ENCODE data around the gene ZMYND19.

The ZMYND19 gene

GRCh38 chr9:137550231-137550621 lies 40.1 kb downstream of the ZMYND19 start, which contains the start of gene PNPLA7:
TSS of gene PNPLA7 (minus strand) at chr9:137550402. CDS start at chr9:137550197, 205 bp downstream.
- Histone ChIP-seq H2BK12ac (ENCODE audit: low read length in 2 of 2) (peak within 1 kb of the TSS; percentile 38 to 92), H3K4ac (ENCODE audit: low read depth in 1 of 2, low read length in 2 of 2) (peak within 1 kb of the TSS; percentile 79 to 89), H2BK15ac (ENCODE audit: low read depth, poor library complexity, severe bottlenecking) (peak within 1 kb of the TSS; percentile 63), H2BK5ac (ENCODE audit: low read depth, low read length, poor library complexity, severe bottlenecking) (peak within 1 kb of the TSS; percentile 1), H3K4me1 (ENCODE audit: control insufficient read depth, insufficient read depth, low read depth, low read length) (peaks cover 15% of the 10 kb centered on the region), H3K4me3 (ENCODE audit: insufficient read depth in 1 of 2, low read depth in 1 of 2, low read length in 2 of 2) (peak within 1 kb of the TSS; percentile 69 to 74), H3K9me3 (ENCODE audit: control insufficient read depth, low read length) (no peaks in the 10 kb centered on the region), H2AK5ac (ENCODE audit: low read length, severe bottlenecking) (no peak within 1 kb of the TSS), H3K79me1 (replicated peaks; ENCODE audit: low read length, poor library complexity, severe bottlenecking) (peaks cover 5% of the 10 kb centered on the region), H4K8ac (ENCODE audit: low read length) (peak within 1 kb of the TSS; percentile 90), H3K18ac (ENCODE audit: low read depth in 1 of 2, low read length in 2 of 2) (peak within 1 kb of the TSS; percentile 84), H3K23ac (ENCODE audit: low read length in 2 of 2) (no peak within 1 kb of the TSS), H3K27ac (ENCODE audit: low read length, poor library complexity, severe bottlenecking) (no peak within 1 kb of the TSS), H2AFZ (ENCODE audit: low read depth, low read length) (peak within 1 kb of the TSS; percentile 46), H3K36me3 (ENCODE audit: control insufficient read depth in 1 of 2, insufficient read depth in 2 of 2, low read depth in 1 of 2, low read length in 2 of 2) (peaks cover 12 to 32% of the 10 kb centered on the region in 2 experiments), H3K27me3 (ENCODE audit: control insufficient read depth in 1 of 2, insufficient read depth in 1 of 2, low read length in 2 of 2) (no peaks in the 10 kb centered on the region), H3K9ac (ENCODE audit: low read length) (peak within 1 kb of the TSS; percentile 78), H3K14ac (ENCODE audit: low read length in 2 of 2) (peak within 1 kb of the TSS in 1 of 2 experiments; percentile 89), H3K4me2 (ENCODE audit: low read length, poor library complexity, severe bottlenecking) (peak within 1 kb of the TSS; percentile 95), H4K91ac (ENCODE audit: low read length) (peak within 1 kb of the TSS; percentile 92), H2BK120ac (ENCODE audit: low read depth, low read length) (peak within 1 kb of the TSS; percentile 92)
- peak; percentile 90 for DNase-seq
- WGBS: 11% methylated on average over 13 of the region's 13 CpGs

DNA sequence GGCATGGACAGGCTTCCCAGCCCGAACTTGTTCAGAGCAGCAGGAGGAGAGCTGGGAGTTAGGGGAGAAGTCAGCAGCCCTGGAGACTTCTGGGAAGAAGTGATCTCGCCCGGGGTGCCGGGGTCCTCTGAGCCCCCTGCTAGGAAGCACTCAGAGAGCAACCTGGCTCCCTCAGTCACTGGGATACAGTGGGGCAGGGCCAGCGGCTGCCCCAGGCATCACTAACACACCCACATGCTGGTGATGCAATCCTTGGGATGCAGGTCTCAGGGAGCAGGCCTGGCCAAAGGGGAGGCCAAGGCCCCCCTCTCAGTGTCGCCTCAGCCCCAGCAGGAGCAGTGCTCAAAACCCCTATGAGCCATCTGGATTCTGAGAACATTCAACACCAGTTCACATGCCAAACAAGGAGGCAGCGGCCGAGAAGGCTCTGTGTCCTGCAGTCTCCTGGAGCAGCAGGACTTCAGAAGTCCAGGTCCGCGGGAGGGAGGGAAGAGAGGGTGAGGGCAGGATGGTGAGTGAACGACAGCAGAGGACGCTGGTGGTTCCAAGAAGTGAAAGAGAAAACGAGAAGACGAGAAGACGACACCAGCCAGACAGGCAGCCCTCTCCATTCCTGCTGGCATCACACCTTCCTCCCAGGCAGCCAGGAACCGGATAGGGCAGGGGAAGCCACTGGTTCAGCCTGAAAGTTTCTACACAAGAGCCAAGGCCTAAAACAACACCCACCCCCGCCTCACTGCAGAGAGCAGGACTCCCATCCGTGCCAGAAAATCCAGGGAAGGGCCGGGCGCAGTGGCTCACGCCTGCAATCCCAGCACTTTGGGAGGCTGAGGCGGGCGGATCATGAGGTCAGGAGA lies 42.4 kb downstream of the ZMYND19 start:
- Histone ChIP-seq H3K27ac (ENCODE audit: low read length, poor library complexity, severe bottlenecking) (no peak overlapping the region), H3K79me1 (replicated peaks; ENCODE audit: low read length, poor library complexity, severe bottlenecking) (no peaks in the 10 kb centered on the region), H3K4me3 (ENCODE audit: insufficient read depth in 1 of 2, low read depth in 1 of 2, low read length in 2 of 2) (no peak overlapping the region), H2BK12ac (ENCODE audit: low read length in 2 of 2) (no peak overlapping the region), H2BK120ac (ENCODE audit: low read depth, low read length) (no peak overlapping the region), H2AFZ (ENCODE audit: low read depth, low read length) (no peak overlapping the region), H3K36me3 (ENCODE audit: control insufficient read depth in 1 of 2, insufficient read depth in 2 of 2, low read depth in 1 of 2, low read length in 2 of 2) (peaks cover 0 to 22% of the 10 kb centered on the region in 2 experiments), H2BK5ac (ENCODE audit: low read depth, low read length, poor library complexity, severe bottlenecking) (no peak overlapping the region), H2BK15ac (ENCODE audit: low read depth, poor library complexity, severe bottlenecking) (no peak overlapping the region), H3K4me1 (ENCODE audit: control insufficient read depth, insufficient read depth, low read depth, low read length) (peaks cover 15% of the 10 kb centered on the region), H2AK5ac (ENCODE audit: low read length, severe bottlenecking) (no peak overlapping the region), H4K8ac (ENCODE audit: low read length) (no peak overlapping the region), H3K9me3 (ENCODE audit: control insufficient read depth, low read length) (no peaks in the 10 kb centered on the region), H3K9ac (ENCODE audit: low read length) (no peak overlapping the region), H3K4me2 (ENCODE audit: low read length, poor library complexity, severe bottlenecking) (no peak overlapping the region), H3K23ac (ENCODE audit: low read length in 2 of 2) (no peak overlapping the region), H3K4ac (ENCODE audit: low read depth in 1 of 2, low read length in 2 of 2) (no peak overlapping the region), H4K91ac (ENCODE audit: low read length) (no peak overlapping the region), H3K18ac (ENCODE audit: low read depth in 1 of 2, low read length in 2 of 2) (no peak overlapping the region), H3K14ac (ENCODE audit: low read length in 2 of 2) (no peak overlapping the region), H3K27me3 (ENCODE audit: control insufficient read depth in 1 of 2, insufficient read depth in 1 of 2, low read length in 2 of 2) (no peaks in the 10 kb centered on the region)
- 93% methylated on average over 22 of the region's 23 CpGs for WGBS
- DNase-seq: no peak

DNA sequence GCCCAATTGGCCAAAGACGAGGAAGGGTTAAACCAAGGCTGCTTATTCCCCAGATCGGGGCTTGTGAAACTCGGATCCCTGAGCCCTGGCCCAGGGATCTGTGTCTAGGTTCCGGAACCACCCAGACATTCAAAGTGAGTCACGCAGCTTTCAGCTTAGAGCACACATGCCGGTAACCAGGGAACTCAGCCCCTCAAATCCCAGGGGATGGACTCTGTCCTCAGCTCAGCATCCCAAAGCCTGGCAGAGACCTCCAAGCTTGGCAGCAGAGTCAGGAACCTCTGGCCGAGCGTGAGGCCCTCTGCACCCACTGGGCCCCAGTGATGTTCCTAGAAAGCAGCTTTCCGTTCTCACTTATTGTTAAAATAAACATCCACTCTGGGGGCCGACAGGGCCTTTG lies 45.2 kb downstream of the ZMYND19 start:
- DNase-seq: peak; percentile 73
- Histone ChIP-seq H2AFZ (ENCODE audit: low read depth, low read length) (no peak overlapping the region), H3K27me3 (ENCODE audit: control insufficient read depth in 1 of 2, insufficient read depth in 1 of 2, low read length in 2 of 2) (no peaks in the 10 kb centered on the region), H3K23ac (ENCODE audit: low read length in 2 of 2) (no peak overlapping the region), H3K4me1 (ENCODE audit: control insufficient read depth, insufficient read depth, low read depth, low read length) (peaks cover 3% of the 10 kb centered on the region), H4K8ac (ENCODE audit: low read length) (no peak overlapping the region), H3K18ac (ENCODE audit: low read depth in 1 of 2, low read length in 2 of 2) (no peak overlapping the region), H2BK12ac (ENCODE audit: low read length in 2 of 2) (no peak overlapping the region), H3K4ac (ENCODE audit: low read depth in 1 of 2, low read length in 2 of 2) (no peak overlapping the region), H3K4me3 (ENCODE audit: insufficient read depth in 1 of 2, low read depth in 1 of 2, low read length in 2 of 2) (peak overlapping the region in 1 of 2 experiments; percentile 60), H3K9ac (ENCODE audit: low read length) (peak overlapping the region; percentile 88), H3K9me3 (ENCODE audit: control insufficient read depth, low read length) (no peaks in the 10 kb centered on the region), H2BK15ac (ENCODE audit: low read depth, poor library complexity, severe bottlenecking) (no peak overlapping the region), H3K27ac (ENCODE audit: low read length, poor library complexity, severe bottlenecking) (no peak overlapping the region), H3K36me3 (ENCODE audit: control insufficient read depth in 1 of 2, insufficient read depth in 2 of 2, low read depth in 1 of 2, low read length in 2 of 2) (peaks cover 0 to 33% of the 10 kb centered on the region in 2 experiments), H4K91ac (ENCODE audit: low read length) (no peak overlapping the region), H2AK5ac (ENCODE audit: low read length, severe bottlenecking) (no peak overlapping the region), H2BK120ac (ENCODE audit: low read depth, low read length) (no peak overlapping the region), H3K14ac (ENCODE audit: low read length in 2 of 2) (no peak overlapping the region), H2BK5ac (ENCODE audit: low read depth, low read length, poor library complexity, severe bottlenecking) (no peak overlapping the region), H3K79me1 (replicated peaks; ENCODE audit: low read length, poor library complexity, severe bottlenecking) (no peaks in the 10 kb centered on the region), H3K4me2 (ENCODE audit: low read length, poor library complexity, severe bottlenecking) (no peak overlapping the region)
- WGBS: 87% methylated on average over 8 of the region's 10 CpGs

- peak overlapping the region; percentile 88 for H3K9ac ChIP-seq (ENCODE audit: low read length)
- H2BK5ac ChIP-seq (ENCODE audit: low read depth, low read length, poor library complexity, severe bottlenecking): no peak overlapping the region
- H3K4me1 ChIP-seq (ENCODE audit: control insufficient read depth, insufficient read depth, low read depth, low read length): no peaks in the 10 kb centered on the region
- H2BK12ac ChIP-seq (ENCODE audit: low read length in 2 of 2): peak overlapping the region in 1 of 2 experiments; percentile 59
- no peak overlapping the region for H3K18ac ChIP-seq (ENCODE audit: low read depth in 1 of 2, low read length in 2 of 2)
- H3K4ac ChIP-seq (ENCODE audit: low read depth in 1 of 2, low read length in 2 of 2): peak overlapping the region in 1 of 2 experiments; percentile 40
- WGBS: 68% methylated on average over 11 of the region's 12 CpGs
- no peak overlapping the region for H3K4me2 ChIP-seq (ENCODE audit: low read length, poor library complexity, severe bottlenecking)
- H3K4me3 ChIP-seq (ENCODE audit: insufficient read depth in 1 of 2, low read depth in 1 of 2, low read length in 2 of 2): peak overlapping the region in 1 of 2 experiments; percentile 60
- H3K27me3 ChIP-seq (ENCODE audit: control insufficient read depth in 1 of 2, insufficient read depth in 1 of 2, low read length in 2 of 2): no peaks in the 10 kb centered on the region
- no peak overlapping the region for H3K14ac ChIP-seq (ENCODE audit: low read length in 2 of 2)
- H2BK15ac ChIP-seq (ENCODE audit: low read depth, poor library complexity, severe bottlenecking): peak overlapping the region; percentile 29
- H4K91ac ChIP-seq (ENCODE audit: low read length): peak overlapping the region; percentile 48
- no peak overlapping the region for H2AK5ac ChIP-seq (ENCODE audit: low read length, severe bottlenecking)
- no peak overlapping the region for H3K27ac ChIP-seq (ENCODE audit: low read length, poor library complexity, severe bottlenecking)
- no peaks in the 10 kb centered on the region for H3K9me3 ChIP-seq (ENCODE audit: control insufficient read depth, low read length)
- H2AFZ ChIP-seq (ENCODE audit: low read depth, low read length): no peak overlapping the region
- H3K23ac ChIP-seq (ENCODE audit: low read length in 2 of 2): no peak overlapping the region
- no peak overlapping the region for H2BK120ac ChIP-seq (ENCODE audit: low read depth, low read length)
- H4K8ac ChIP-seq (ENCODE audit: low read length): no peak overlapping the region
- H3K79me1 ChIP-seq (replicated peaks; ENCODE audit: low read length, poor library complexity, severe bottlenecking): no peaks in the 10 kb centered on the region
- DNase-seq: peak; percentile 76
- H3K36me3 ChIP-seq (ENCODE audit: control insufficient read depth in 1 of 2, insufficient read depth in 2 of 2, low read depth in 1 of 2, low read length in 2 of 2): peaks cover 0 to 33% of the 10 kb centered on the region in 2 experiments
Observed at GRCh38 chr9:137544176-137544760, 46.0 kb downstream of the ZMYND19 start.
